ENCODE measurements around the gene SMARCAD1. TPM values are rescaled to one million over a fixed set of nuclear protein-coding genes. Genes with fewer than 3 reads are reported as not detected.
"Not testable (repeated sequence)": the region's sequence is repeated elsewhere in the genome, so short reads cannot be mapped to it uniquely, and the experiment has no call there.

SMARCAD1 gene
- total and polyA plus RNA-seq, 2 of the 8 experiments (the other 6 are each of a cell fraction or from before 2014, with no cell fraction given), result 24.1 to 59.4 TPM

GRCh38 chr4:94307231-94307871 lies 99.7 kb downstream of the SMARCAD1 start (continued):
- TF ChIP-seq ATF2 (IDR thresholded peaks at IDR 0.05; ENCODE audit: low read length) (no peak), TAF1 (IDR thresholded peaks at IDR 0.05; ENCODE audit: low read depth, low read length) (no peak)

- H3K56ac ChIP-seq (replicated peaks; ENCODE audit: insufficient read length, low read depth, low read length); POLR2A ChIA-PET (ENCODE audit: partially characterized antibody); H2BK20ac ChIP-seq (ENCODE audit: low read length); CTCF ChIA-PET (ENCODE audit: partially characterized antibody); H3K4me3 ChIP-seq (ENCODE audit: extremely low read depth in 1 of 4, insufficient read depth in 2 of 4, low read depth in 3 of 4, low read length in 4 of 4); H2BK15ac ChIP-seq (ENCODE audit: low read length); H3K23ac ChIP-seq (ENCODE audit: insufficient read length); H3K4me2 ChIP-seq (ENCODE audit: insufficient read depth in 1 of 2, low read depth in 2 of 2, low read length in 2 of 2); H3K79me1 ChIP-seq (ENCODE audit: low read depth, low read length); DNase-seq (ENCODE audit: low read depth in 1 of 2, low spot score in 2 of 2); H4K91ac ChIP-seq (replicated peaks; ENCODE audit: insufficient read length, low read length); H2AK5ac ChIP-seq (ENCODE audit: low read depth, low read length); H2BK5ac ChIP-seq (ENCODE audit: low read depth, low read length); H2AFZ ChIP-seq (ENCODE audit: low read length); FAIRE-seq; H3K79me2 ChIP-seq (ENCODE audit: control insufficient read depth in 1 of 2, insufficient read depth in 2 of 2, low read length in 2 of 2); H3K14ac ChIP-seq (ENCODE audit: insufficient read length); H3K36me3 ChIP-seq (ENCODE audit: control insufficient read depth in 2 of 4, insufficient read depth in 4 of 4, low read length in 3 of 4); H3K9ac ChIP-seq (replicated peaks in 1 of 4; ENCODE audit: extremely low read depth in 1 of 4, low read depth in 3 of 4, low read length in 3 of 4); H3K27me3 ChIP-seq (replicated peaks in 1 of 4; ENCODE audit: control insufficient read depth in 3 of 4, extremely low read depth in 1 of 4, insufficient read depth in 3 of 4, low read length in 3 of 4); H2BK120ac ChIP-seq (replicated peaks; ENCODE audit: low read depth, low read length); H4K5ac ChIP-seq (ENCODE audit: insufficient read length, low read depth, low read length); H3K23me2 ChIP-seq (ENCODE audit: low read depth, low read length); H3K27ac ChIP-seq (ENCODE audit: low read depth, low read length); H3K4ac ChIP-seq (replicated peaks; ENCODE audit: insufficient read length, low read depth, low read length); H4K8ac ChIP-seq (ENCODE audit: extremely low read depth, insufficient read depth, low read length); H3K4me1 ChIP-seq (replicated peaks in 1 of 4; ENCODE audit: control insufficient read depth in 3 of 4, insufficient read depth in 4 of 4, low read length in 3 of 4); H3K18ac ChIP-seq (ENCODE audit: extremely low read depth, low read length); H2BK12ac ChIP-seq (ENCODE audit: low read depth, low read length); H4K20me1 ChIP-seq (replicated peaks in 1 of 2; ENCODE audit: control insufficient read depth in 1 of 2, insufficient read depth in 2 of 2, low read length in 2 of 2): not testable (repeated sequence)
- H3K9me3 ChIP-seq (ENCODE audit: insufficient read depth in 2 of 2, low read depth in 1 of 2, low read length in 1 of 2), result peaks cover 6 to 14% of the 10 kb centered on the region in 2 experiments
Observed at GRCh38 chr4:94319927-94320326, 112.3 kb downstream of the SMARCAD1 start.

Measured in H1 (cell line).